Esophagus squamous epithelium (tissue), 4 donors: ENCODE results near the gene ALPL.

Experiments
- POLR2A ChIP-seq, 4 donors: fragments of 450-650 bp; IDR thresholded peaks; one replicate each; pipeline ENCODE4 v1.6.1; 2017; ENCODE audit warnings: antibody characterized with exemption in 4 of 4, mild to moderate bottlenecking in 4 of 4, moderate library complexity in 3 of 4
- TF ChIP-seq, protein P1 (sequence below), 6 experiments: fragments of 450-650 bp in 4 of 6; fragments of 200-600 bp in 2 of 6; sonication (generic) in 2 of 6; IDR thresholded peaks; one replicate each; pipeline ENCODE4 v1.5.1; 2016 to 2019; ENCODE audit warnings: antibody characterized with exemption in 6 of 6, mild to moderate bottlenecking in 4 of 6, moderate library complexity in 4 of 6

DNA sequence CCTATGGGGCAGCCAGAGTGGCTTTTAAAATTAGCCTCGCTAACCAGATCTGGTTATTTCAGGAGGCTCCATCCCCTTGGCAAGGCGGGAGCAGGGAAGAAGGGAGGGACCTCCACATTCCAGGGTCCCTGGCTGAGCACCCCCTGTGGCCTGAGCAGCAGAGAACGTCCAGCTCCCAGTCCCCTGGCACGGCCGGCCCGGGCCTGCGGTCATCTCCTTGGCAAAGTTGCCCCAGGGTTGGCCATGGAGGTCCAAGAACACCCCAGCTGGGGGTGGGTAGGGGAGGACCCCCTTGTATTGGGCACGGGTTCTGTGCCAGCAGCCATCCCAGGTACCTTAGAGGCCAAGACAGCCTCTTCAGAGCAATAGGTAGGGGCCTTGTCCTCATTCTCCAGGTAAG is 84.0 kb downstream of the ALPL start:
- TF ChIP-seq, protein P1, sequence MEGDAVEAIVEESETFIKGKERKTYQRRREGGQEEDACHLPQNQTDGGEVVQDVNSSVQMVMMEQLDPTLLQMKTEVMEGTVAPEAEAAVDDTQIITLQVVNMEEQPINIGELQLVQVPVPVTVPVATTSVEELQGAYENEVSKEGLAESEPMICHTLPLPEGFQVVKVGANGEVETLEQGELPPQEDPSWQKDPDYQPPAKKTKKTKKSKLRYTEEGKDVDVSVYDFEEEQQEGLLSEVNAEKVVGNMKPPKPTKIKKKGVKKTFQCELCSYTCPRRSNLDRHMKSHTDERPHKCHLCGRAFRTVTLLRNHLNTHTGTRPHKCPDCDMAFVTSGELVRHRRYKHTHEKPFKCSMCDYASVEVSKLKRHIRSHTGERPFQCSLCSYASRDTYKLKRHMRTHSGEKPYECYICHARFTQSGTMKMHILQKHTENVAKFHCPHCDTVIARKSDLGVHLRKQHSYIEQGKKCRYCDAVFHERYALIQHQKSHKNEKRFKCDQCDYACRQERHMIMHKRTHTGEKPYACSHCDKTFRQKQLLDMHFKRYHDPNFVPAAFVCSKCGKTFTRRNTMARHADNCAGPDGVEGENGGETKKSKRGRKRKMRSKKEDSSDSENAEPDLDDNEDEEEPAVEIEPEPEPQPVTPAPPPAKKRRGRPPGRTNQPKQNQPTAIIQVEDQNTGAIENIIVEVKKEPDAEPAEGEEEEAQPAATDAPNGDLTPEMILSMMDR (IDR thresholded peaks at IDR 0.05) = no peak
- no peak for TF ChIP-seq POLR2A (IDR thresholded peaks at IDR 0.05)
